Measurements from ENCODE around the gene BBS4. TPM values are rescaled to one million over a fixed set of nuclear protein-coding genes. Genes with fewer than 3 reads are reported as not detected.

BBS4 gene
- total and polyA plus RNA-seq, 9 of the 15 experiments (the other 6 are each of a cell fraction or from before 2014, with no cell fraction given) = 25.1 to 80.7 (median 38.9) TPM

DNA sequence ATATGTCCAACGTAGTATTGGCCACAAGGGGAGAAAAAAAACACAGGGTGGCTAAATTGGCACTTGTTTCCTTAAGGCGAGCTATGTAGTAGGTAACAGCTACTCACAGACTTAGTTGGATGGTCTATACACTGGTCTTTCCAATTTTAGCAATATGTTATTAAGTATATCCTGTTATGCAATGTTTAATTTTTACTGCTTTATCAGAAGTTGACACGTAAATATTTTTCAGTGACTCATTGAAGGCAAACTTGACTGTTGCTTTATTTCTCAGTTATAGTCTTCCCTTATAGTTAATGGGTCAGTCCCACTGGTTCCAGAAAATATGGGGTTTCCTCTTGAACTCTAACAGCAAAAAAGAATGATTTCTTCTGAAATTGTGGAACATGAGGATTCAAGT, 51.1 kb downstream of the BBS4 start:
- DNase-seq (ENCODE audit: extremely low read depth in 1 of 4, low spot score in 3 of 4) (no peak), ATAC-seq (no peak), FAIRE-seq (no peak)
- intact Hi-C loops (cut with micrococcal nuclease) (no loop called here), in situ Hi-C loops (cut with MboI) (no loop called here)
- peaks cover 62% of the 10 kb centered on the region for H3K36me3 ChIP-seq (ENCODE audit: control insufficient read depth, insufficient read depth, low read length)
- H3K27ac ChIP-seq (ENCODE audit: extremely low read depth, low read depth, low read length) = no peak overlapping the region
- H3K27me3 ChIP-seq (ENCODE audit: control insufficient read depth in 2 of 2, insufficient read depth in 2 of 2, low read length in 2 of 2) = no peaks in the 10 kb centered on the region
- no peak overlapping the region for H2AFZ ChIP-seq (ENCODE audit: low read depth, low read length)
- 88% methylated on average over 3 of the region's 3 CpGs for WGBS (ENCODE audit: insufficient coverage, low coverage, missing lambda C conversion rate)
- H3K79me2 ChIP-seq (ENCODE audit: control insufficient read depth, insufficient read depth, low read length) = no peaks in the 10 kb centered on the region
- H3K4me2 ChIP-seq (ENCODE audit: insufficient read depth, low read length) = no peak overlapping the region
- CTCF ChIA-PET (ENCODE audit: low intra/inter-chr PET ratio) = no interaction called here
- no peak overlapping the region for H3K9ac ChIP-seq (ENCODE audit: insufficient read depth in 1 of 2, low read depth in 2 of 2, low read length in 2 of 2)
- no peaks in the 10 kb centered on the region for H3K9me1 ChIP-seq (ENCODE audit: control insufficient read depth, insufficient read depth, low read length)
- peaks cover 0 to 3% of the 10 kb centered on the region in 2 experiments; a peak in 3 of 5 replicates for H3K4me1 ChIP-seq (replicated peaks in 1 of 2; ENCODE audit: control insufficient read depth in 2 of 2, insufficient read depth in 2 of 2, low read length in 2 of 2)
- no peak overlapping the region for H3K4me3 ChIP-seq
- POLR2A ChIA-PET = interaction anchor here (0.6 to 1.7 kb wide), 4 partner anchors 14 to 1941 kb away, joined by 3 to 7 read pairs (median 4); no protein-coding TSS in a partner anchor
- H4K20me1 ChIP-seq (replicated peaks; ENCODE audit: control insufficient read depth, insufficient read depth, low read length) = no peaks in the 10 kb centered on the region
- H3K9me3 ChIP-seq (replicated peaks; ENCODE audit: control insufficient read depth, insufficient read depth, low read depth, low read length) = no peaks in the 10 kb centered on the region
- no TSS peak for BruUV-seq (replicated peaks)
- TF ChIP-seq SRSF1 (IDR thresholded peaks at IDR 0.05; ENCODE audit: low read depth, low read length) (no peak), HDAC6 (IDR thresholded peaks at IDR 0.05; ENCODE audit: low read depth, low read length) (no peak), FOXA3 (CRISPR knock-in tag; conservative IDR thresholded peaks at IDR 0.05 in 1 of 2, IDR thresholded peaks at IDR 0.05 in 1 of 2) (no peak), CREM (IDR thresholded peaks at IDR 0.05; ENCODE audit: low read depth) (no peak), SETDB1 (IDR thresholded peaks at IDR 0.05; ENCODE audit: low read length) (no peak), NFE2L1 (tag; IDR thresholded peaks at IDR 0.05; ENCODE audit: borderline replicate concordance, low read depth) (no peak), NFIX (CRISPR knock-in tag; IDR thresholded peaks at IDR 0.05; ENCODE audit: low read depth) (no peak), BCOR (IDR thresholded peaks at IDR 0.05) (no peak), RFX5 (IDR thresholded peaks at IDR 0.05; ENCODE audit: low read depth, low read length) (no peak), ZNF324 (CRISPR knock-in tag; IDR thresholded peaks at IDR 0.05) (no peak), ZBTB17 (CRISPR knock-in tag; IDR thresholded peaks at IDR 0.05) (no peak), EZH2 (IDR thresholded peaks at IDR 0.05; ENCODE audit: borderline replicate concordance, low read depth, low read length) (no peak), CBFA2T2 (conservative IDR thresholded peaks at IDR 0.05) (no peak), PURB (CRISPR knock-in tag; IDR thresholded peaks at IDR 0.05; ENCODE audit: low read depth) (no peak), GATAD2B (IDR thresholded peaks at IDR 0.05; ENCODE audit: borderline replicate concordance) (no peak), PHB (CRISPR knock-in tag; IDR thresholded peaks at IDR 0.05) (no peak)
- TF ChIP-seq, protein P1, sequence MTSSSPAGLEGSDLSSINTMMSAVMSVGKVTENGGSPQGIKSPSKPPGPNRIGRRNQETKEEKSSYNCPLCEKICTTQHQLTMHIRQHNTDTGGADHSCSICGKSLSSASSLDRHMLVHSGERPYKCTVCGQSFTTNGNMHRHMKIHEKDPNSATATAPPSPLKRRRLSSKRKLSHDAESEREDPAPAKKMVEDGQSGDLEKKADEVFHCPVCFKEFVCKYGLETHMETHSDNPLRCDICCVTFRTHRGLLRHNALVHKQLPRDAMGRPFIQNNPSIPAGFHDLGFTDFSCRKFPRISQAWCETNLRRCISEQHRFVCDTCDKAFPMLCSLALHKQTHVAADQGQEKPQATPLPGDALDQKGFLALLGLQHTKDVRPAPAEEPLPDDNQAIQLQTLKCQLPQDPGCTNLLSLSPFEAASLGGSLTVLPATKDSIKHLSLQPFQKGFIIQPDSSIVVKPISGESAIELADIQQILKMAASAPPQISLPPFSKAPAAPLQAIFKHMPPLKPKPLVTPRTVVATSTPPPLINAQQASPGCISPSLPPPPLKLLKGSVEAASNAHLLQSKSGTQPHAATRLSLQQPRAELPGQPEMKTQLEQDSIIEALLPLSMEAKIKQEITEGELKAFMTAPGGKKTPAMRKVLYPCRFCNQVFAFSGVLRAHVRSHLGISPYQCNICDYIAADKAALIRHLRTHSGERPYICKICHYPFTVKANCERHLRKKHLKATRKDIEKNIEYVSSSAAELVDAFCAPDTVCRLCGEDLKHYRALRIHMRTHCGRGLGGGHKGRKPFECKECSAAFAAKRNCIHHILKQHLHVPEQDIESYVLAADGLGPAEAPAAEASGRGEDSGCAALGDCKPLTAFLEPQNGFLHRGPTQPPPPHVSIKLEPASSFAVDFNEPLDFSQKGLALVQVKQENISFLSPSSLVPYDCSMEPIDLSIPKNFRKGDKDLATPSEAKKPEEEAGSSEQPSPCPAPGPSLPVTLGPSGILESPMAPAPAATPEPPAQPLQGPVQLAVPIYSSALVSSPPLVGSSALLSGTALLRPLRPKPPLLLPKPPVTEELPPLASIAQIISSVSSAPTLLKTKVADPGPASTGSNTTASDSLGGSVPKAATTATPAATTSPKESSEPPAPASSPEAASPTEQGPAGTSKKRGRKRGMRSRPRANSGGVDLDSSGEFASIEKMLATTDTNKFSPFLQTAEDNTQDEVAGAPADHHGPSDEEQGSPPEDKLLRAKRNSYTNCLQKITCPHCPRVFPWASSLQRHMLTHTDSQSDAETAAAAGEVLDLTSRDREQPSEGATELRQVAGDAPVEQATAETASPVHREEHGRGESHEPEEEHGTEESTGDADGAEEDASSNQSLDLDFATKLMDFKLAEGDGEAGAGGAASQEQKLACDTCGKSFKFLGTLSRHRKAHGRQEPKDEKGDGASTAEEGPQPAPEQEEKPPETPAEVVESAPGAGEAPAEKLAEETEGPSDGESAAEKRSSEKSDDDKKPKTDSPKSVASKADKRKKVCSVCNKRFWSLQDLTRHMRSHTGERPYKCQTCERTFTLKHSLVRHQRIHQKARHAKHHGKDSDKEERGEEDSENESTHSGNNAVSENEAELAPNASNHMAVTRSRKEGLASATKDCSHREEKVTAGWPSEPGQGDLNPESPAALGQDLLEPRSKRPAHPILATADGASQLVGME (CRISPR knock-in tag; IDR thresholded peaks at IDR 0.05) = no peak
- TF ChIP-seq, protein P2, sequence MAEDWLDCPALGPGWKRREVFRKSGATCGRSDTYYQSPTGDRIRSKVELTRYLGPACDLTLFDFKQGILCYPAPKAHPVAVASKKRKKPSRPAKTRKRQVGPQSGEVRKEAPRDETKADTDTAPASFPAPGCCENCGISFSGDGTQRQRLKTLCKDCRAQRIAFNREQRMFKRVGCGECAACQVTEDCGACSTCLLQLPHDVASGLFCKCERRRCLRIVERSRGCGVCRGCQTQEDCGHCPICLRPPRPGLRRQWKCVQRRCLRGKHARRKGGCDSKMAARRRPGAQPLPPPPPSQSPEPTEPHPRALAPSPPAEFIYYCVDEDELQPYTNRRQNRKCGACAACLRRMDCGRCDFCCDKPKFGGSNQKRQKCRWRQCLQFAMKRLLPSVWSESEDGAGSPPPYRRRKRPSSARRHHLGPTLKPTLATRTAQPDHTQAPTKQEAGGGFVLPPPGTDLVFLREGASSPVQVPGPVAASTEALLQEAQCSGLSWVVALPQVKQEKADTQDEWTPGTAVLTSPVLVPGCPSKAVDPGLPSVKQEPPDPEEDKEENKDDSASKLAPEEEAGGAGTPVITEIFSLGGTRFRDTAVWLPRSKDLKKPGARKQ (CRISPR knock-in tag; IDR thresholded peaks at IDR 0.05) = no peak

Measured in K562 (cell line).